AG04450 (cell line): Measurements from ENCODE around the gene USP40. TPM values are rescaled to one million over a fixed set of nuclear protein-coding genes. Genes with fewer than 3 reads are reported as not detected.

Experiments
- CTCF ChIA-PET: fragments of 300-600, 350-600 bp; formaldehyde crosslinking; extraction: SDS; loops from one replicate; lab custom pipeline; 2022; ENCODE audit warnings: antibody characterized with exemption, inconsistent platforms; lab: Charles Lee
- POLR2A ChIA-PET: fragments of 350-600 bp; formaldehyde crosslinking; extraction: SDS; loops from one replicate; lab custom pipeline; 2021; ENCODE audit warnings: antibody characterized with exemption, inconsistent platforms; lab: Yijun Ruan, JAX
- DNase-seq: peaks from one replicate; pipeline ENCODE4 v3.0.0-alpha.2; 2011; ENCODE audit warnings: low read depth, low spot score
- H3K27ac ChIP-seq: one replicate; pipeline ENCODE4 v1.5.1; 2012; ENCODE audit warnings: low read depth, low read length, control low read depth
- H3K27me3 ChIP-seq: one replicate; pipeline ENCODE4 v1.6.0; 2012; ENCODE audit warnings: low read length; ENCODE audit not compliant: control insufficient read depth, insufficient read depth
- H3K4me3 ChIP-seq: 2 replicates; pipeline ENCODE4 v1.5.1; 2011; ENCODE audit warnings: mild to moderate bottlenecking, low read depth, low read length, control low read depth
- H3K9me3 ChIP-seq: 2 replicates; pipeline ENCODE4 v1.5.1; 2012; ENCODE audit warnings: low read length; ENCODE audit not compliant: control insufficient read depth, insufficient read depth
- CTCF ChIP-seq: IDR thresholded peaks from 2 replicates; pipeline ENCODE4 v1.5.1; 2011; ENCODE audit warnings: low read depth, low read length, control low read depth, inconsistent platforms
- polyA plus RNA-seq: library from polyadenylated mRNA; depleted of rRNA; stranded (reverse); fragments of >200 nt; gene quantifications from 2 replicates; pipeline ENCODE4 v1.2.3, GENCODE V29; 2011

Gene USP40
- polyA plus RNA-seq, 1 experiment: 32.4 TPM

DNA sequence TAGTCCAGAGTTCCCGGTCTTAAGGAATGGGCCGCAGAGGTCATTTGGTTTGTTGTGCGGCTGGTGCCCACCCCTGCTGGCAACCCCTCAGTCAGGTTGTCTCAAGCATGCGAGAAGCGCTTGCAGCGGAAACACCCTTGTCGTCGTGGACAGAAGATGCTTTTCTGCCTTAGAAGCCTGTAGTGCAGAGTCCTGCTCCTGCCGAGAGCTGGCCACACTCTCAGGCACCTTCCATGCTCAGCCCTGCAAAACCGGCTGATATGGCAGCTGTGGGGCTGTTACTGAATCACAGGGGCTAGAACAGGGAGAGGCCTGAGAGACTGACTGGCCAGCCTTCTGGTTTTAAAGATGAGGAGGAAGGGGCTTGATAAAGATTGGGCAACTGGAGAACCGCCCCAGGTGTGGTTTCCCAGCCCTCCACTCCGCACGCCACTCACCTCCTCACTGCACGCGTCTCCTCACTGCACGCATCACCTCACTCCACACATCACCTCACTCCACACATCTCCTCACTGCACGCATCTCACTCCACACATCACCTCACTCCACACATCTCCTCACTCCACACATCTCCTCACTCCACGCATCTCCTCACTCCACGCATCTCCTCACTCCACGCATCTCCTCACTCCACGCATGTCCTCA lies 103.6 kb downstream of the USP40 start:
- Histone ChIP-seq H3K27ac (no peak overlapping the region), H3K4me3 (no peak overlapping the region), H3K9me3 (no peaks in the 10 kb centered on the region; the same call in 1 of the 2 replicates), H3K27me3 (no peaks in the 10 kb centered on the region)
- POLR2A ChIA-PET: no interaction called here
- CTCF ChIA-PET: no interaction called here
- TF ChIP-seq CTCF: no peak
- no peak for DNase-seq

DNA sequence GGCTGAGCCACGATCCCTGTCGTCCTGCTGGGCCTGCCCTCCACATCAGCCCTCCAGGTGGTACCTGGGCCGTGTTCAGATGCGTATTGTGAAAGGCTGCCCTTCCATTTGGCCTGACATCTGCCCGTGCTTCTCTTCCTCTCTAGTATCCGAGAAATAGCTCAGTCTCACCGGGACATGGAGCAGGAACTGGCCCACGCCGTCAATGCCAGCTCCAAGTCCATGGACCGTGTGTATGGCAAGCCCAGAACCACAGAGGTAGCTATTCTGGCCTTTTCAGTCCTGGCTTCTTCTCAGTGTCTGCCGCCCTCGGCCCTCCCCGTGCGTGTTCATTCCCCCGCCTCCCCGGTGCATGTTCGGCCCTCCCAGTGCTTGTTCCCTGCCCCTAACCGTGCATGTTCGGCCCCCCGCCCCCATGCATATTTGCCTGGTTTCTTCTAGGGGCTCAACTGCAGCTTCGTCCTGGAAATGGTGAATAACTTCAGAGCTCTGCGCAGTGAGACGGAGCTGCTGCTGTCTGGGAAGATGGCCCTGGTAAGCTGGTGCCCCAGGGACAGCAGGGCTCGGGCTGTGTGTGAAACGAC lies 104.3 kb downstream of the USP40 start:
- Histone ChIP-seq H3K4me3 (no peak overlapping the region), H3K9me3 (no peaks in the 10 kb centered on the region; the same call in 1 of the 2 replicates), H3K27ac (no peak overlapping the region), H3K27me3 (no peaks in the 10 kb centered on the region)
- ChIA-PET CTCF (no interaction called here), POLR2A (no interaction called here)
- no peak for DNase-seq
- no peak for TF ChIP-seq CTCF

- Histone ChIP-seq H3K9me3 (no peaks in the 10 kb centered on the region; the same call in 1 of the 2 replicates), H3K27ac (no peak overlapping the region), H3K27me3 (no peaks in the 10 kb centered on the region), H3K4me3 (no peak overlapping the region)
- TF ChIP-seq CTCF: no peak
- DNase-seq: no peak
- POLR2A ChIA-PET: no interaction called here
- CTCF ChIA-PET: no interaction called here
These were observed 105.1 kb downstream of the USP40 start for GRCh38 chr2:233461481-233461891.

- TF ChIP-seq CTCF: no peak
- ChIA-PET CTCF (no interaction called here), POLR2A (no interaction called here)
- Histone ChIP-seq H3K27me3 (no peaks in the 10 kb centered on the region), H3K4me3 (no peak overlapping the region), H3K27ac (no peak overlapping the region), H3K9me3 (no peaks in the 10 kb centered on the region; the same call in 1 of the 2 replicates)
- no peak for DNase-seq
These were observed 105.7 kb downstream of the USP40 start for GRCh38 chr2:233460726-233461441.

DNA sequence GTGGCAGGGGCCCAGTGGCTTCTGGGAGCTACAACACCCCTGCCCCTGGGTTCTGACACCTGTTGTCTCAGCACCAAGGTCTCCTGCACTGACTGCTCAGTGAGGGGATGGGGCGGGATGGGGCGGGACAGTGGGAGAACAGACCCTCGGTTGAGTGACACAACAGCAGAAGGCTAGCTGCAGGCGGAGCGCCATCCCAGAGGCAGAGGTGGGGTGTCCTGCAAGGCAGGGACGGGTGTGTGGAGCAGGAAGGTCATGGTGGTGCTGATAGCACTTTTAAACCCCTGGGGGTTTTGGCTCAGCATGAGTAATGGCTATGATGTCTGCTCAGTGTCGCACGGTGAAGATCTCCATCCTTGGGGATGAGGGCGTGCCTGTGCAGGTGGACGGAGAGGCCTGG lies 107.2 kb downstream of the USP40 start:
- ChIA-PET CTCF (no interaction called here), POLR2A (no interaction called here)
- Histone ChIP-seq H3K27me3 (no peaks in the 10 kb centered on the region), H3K27ac (no peak overlapping the region), H3K9me3 (no peaks in the 10 kb centered on the region; the same call in 1 of the 2 replicates), H3K4me3 (no peak overlapping the region)
- no peak for TF ChIP-seq CTCF
- DNase-seq: no peak
